GM21576 (cell line): ENCODE data around the gene ASB4.
"Not testable (repeated sequence)": the region's sequence is repeated elsewhere in the genome, so short reads cannot be mapped to it uniquely, and the experiment has no call there.

Experiments
- ATAC-seq: cut with Tn5 transposase; IDR thresholded peaks from one replicate; pipeline ENCODE4 v1.9.1; 2021; ENCODE audit warnings: mild to moderate bottlenecking, moderate library complexity; ENCODE audit not compliant: unreplicated experiment

ASB4 gene

DNA sequence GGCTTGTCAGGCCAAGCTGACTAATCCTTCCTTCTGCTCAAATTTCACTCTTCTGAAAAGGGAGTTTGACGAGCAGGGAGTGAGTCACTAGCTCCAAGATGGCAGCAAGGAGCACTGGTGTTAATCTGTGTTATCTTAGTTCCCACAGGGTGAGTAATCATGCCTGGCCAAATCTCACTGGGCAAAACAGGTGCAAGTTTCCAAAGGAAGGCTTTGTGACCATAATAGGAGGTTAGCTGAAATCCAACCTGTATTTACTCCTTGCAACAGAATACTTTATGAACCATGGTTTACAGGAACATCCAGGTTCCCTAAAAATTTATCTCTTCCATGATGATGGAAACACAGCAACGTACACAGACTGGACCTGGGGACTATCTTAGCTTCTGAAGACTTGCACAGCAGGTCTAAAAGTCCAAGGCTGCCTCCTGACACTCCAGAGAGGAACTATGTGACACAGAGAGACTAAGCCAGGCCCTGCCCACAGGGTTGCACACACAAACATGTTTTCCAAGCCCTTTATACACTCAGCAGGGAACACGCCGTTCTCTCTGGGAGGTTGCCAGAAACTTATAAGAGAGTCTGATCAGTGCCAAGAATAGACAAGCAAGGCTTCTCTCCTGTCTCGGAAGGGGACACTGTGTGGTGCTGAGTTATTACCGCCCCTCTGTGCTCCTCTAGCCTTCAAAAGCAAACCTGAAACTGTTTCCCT is 64.2 kb downstream of the ASB4 start:
- ATAC-seq, result no peak

DNA sequence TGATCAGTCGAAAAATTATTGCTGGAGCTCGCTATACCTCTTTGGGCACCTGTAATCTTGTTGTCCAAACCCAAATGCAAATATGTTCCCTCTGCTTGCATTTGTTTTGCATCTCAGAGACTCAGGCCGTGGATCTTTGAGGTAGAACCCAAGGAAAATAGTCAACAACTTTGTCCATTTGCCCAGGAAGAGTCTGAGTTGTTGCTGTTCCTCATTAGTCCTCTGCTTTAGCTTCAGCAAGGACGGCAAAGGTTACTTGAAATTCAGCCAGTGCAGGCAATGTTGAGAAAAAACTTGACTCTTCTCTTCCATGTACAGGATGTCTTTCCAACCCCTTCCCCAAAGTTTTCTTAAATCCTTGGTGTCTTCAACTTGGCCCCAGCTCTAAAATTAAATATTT is 64.8 kb downstream of the ASB4 start:
- ATAC-seq, result no peak

DNA sequence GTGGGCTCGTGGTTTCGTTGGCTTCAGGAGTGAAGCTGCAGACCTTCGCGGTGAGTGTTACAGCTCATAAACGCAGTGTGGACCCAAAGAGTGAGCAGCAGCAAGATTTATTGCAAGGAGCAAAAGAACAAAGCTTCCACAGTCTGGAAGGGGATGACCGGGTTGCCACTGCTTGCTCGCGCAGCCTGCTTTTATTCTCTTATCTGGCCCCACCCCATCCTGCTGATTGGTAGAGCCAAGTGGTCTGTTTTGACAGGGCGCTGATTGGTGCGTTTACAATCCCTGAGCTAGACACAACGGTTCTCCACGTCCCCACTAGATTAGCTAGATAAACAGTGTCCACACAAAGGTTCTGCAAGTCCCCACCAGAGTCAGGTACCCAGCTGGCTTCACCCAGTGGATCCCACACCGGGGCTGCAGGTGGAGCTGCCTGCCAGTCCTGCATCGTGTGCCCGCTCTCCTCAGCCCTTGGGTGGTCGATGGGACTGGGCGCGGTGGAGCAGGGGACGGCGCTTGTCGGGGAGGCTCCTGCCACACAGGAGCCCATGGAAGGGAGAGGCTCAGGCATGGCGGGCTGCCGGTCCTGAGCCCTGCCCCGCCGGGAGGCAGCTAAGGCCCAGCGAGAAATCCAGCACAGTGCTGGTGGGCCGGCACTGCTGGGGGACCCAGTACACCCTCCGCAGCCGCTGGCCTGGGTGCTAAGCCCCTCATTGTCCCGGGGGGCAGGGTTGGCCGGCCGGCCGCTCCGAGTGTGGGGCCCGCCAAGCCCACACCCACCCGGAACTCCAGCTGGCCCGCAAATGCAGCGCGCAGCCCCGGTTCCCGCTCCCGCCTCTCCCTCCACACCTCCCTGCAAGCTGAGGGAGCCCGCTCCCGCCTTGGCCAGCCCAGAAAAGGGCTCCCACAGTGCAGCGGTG is 66.5 kb downstream of the ASB4 start:
- not testable (repeated sequence) for ATAC-seq

- no peak for ATAC-seq
These were observed 68.2 kb downstream of the ASB4 start for GRCh38 chr7:95553939-95554338.

- no peak for ATAC-seq
These were observed 71.0 kb downstream of the ASB4 start for GRCh38 chr7:95556777-95557176.

- ATAC-seq, result no peak
These were observed 73.1 kb downstream of the ASB4 start for GRCh38 chr7:95558864-95559263.

DNA sequence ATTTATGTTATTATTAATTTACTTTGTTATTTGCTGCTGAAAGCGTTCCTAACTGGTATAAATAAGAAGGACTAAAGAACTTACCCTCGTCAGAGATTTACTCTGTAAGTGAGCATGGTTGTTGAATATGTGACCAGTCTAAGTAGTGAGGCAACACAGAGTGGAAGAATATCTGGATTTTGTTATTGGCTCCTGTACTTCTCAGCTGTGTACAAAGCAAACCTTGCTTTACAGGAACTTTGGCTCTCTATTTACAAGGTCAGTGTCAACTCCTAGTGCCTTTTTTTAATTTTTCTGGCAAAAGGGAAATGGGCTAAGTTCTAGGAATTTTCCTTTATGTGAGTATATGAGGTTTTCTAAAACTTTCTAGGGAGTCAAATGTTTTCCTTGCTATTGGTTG is 74.9 kb downstream of the ASB4 start:
- ATAC-seq, result no peak

DNA sequence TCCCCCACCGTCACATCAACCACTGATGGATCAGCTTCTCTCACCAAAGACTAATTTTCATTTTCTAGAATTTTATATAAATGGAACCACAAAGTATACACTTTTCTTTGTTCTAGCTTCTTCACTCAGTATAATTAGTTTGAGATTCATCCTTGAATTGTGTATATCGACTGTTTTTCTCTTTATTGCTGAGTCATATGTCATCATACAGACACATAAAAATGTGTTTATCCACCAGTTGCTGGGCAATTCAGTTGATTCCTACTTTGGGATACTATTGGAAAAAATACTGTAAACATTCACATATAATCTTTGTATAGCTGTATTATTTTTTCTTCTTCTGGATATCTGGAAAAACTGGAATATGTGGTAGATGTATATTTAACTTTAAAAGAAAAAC is 84.0 kb downstream of the ASB4 start:
- ATAC-seq, result no peak

- ATAC-seq, result no peak
These were observed 91.4 kb downstream of the ASB4 start for GRCh38 chr7:95577137-95577536.

DNA sequence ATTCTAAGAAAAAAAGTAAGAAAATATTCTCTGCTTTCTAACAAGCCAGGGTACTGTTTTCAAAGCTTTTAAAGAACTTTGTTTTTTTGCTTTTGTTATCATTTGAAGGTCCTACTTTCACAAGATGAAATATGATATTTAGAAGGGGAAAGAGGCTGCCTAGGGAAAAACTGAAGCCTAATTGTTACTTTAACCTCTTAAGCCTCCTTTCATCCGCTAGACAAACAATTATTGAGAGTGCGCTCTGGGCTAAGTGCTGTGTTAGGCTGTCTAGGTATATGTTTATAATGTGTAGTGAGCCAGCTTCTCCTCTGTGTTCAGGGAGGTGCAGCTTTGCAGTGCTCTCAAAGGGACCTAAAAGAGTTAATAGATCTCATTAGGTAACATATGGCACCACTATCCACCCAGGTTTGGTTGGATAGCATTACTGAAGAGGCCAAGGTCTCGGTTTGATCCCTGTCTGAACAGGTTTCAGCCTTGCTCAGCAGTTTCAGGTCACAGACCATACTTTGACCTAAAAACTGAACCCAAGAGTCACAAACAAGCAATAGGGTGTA is 92.6 kb downstream of the ASB4 start:
- no peak for ATAC-seq

DNA sequence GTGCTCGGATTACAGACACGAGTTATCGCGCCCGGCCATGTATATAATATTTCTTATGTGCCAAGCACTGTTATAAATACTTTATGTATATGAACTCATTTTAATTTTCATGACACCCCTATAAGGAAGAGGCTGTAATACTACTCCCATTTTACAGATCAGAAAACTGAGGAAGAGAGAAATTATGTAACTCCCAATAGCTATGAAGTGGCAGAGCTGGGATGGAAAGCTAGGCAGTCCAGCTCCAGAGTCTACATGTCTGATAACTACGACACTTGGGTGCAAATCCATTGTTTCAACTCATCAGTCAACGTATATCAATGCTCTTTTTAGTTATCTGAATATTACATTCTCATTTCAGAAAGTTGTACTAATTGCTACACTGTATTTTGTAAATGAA is 93.6 kb downstream of the ASB4 start:
- no peak for ATAC-seq

DNA sequence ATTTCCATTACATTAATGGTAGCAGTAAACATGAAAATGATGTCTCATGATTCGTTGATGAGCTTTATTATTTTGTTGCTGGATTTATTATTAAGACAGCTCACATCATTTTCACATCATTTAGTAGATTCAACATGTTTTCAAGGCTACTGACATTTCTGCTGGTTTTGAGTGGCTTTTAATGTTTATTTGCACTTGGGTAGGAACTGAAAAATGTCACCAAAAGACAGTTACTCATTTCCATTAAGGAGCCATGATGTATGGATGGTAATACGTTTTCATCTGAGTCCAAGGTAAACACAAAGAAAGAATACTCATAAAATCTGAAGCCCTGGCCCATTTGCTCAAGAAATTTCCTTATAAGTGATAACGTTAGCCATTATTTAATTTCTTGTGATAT is 95.7 kb downstream of the ASB4 start:
- ATAC-seq, result no peak

GRCh38 chr7:95582578-95583293 is 97.0 kb downstream of the ASB4 start:
- ATAC-seq, result no peak

DNA sequence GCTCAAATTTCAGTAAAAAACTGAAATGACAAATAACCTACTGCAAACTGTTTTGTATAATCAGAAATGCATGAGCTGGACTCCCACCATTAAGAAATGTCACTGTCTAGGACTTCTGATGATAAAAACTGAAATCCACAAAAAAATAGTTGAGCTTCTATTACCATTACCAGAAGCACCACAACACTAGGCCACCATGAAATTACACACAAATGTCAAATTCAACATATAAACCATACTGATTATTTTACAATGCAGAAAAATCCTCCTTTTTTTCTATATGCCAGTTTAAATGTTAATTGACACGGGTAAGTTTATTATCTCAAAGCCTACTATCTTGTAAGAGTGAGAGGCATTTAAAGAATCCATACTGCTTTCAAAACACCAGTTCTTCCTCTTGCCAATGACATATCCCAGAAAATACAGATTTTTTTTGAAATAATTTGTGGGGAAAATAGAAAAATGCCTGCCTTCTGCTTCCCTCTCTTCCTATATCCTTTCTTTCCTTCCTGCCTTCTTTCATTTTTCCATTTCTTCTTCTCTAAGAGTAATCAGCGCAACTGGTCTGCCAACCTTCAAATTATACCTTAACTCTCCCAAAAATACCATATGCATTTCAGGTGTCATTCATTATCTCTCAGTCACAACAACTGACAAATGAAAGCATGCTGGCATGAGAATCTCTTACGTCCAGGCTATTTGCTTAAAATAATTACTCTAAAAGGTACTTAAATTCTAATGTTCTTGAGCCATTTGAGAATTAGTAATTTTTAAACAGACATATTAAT is 98.3 kb downstream of the ASB4 start:
- ATAC-seq, result no peak

- ATAC-seq, result no peak
These were observed 99.2 kb downstream of the ASB4 start for GRCh38 chr7:95584769-95585425.

DNA sequence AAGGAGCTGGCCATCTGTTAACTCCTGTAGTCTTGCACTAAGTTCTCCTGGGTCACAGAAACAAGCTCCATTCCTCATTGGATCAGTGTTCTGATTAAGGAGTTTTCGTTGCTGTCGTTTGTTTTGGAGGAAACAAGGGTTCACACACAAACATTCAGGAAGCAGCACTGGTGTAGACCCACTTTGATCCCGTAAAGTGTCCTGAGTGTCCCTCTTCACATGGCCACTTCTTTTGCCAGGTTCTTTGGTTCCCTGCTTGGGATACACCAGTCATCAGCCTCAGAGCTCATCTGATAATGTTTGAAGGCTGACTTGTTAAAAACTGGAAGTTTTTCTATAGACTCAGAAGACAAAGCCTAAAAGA is 99.7 kb downstream of the ASB4 start:
- ATAC-seq, result no peak

GRCh38 chr7:95586951-95587301 is 101.2 kb downstream of the ASB4 start:
- no peak for ATAC-seq

GRCh38 chr7:95589031-95589430 is 103.3 kb downstream of the ASB4 start:
- ATAC-seq, result no peak

- no peak for ATAC-seq
These were observed 104.0 kb downstream of the ASB4 start for GRCh38 chr7:95589766-95590165.
